HG02623 (cell line): Measurements from ENCODE around the gene IGFLR1.
"Not testable (repeated sequence)": the region's sequence is repeated elsewhere in the genome, so short reads cannot be mapped to it uniquely, and the experiment has no call there.

Experiments used
- ATAC-seq: cut with Tn5 transposase; IDR thresholded peaks from one replicate; pipeline ENCODE4 v1.9.1; 2021; ENCODE audit warnings: moderate library complexity; ENCODE audit not compliant: unreplicated experiment

Gene IGFLR1

GRCh38 chr19:35712567-35713505 is 29.4 kb downstream of the IGFLR1 start:
- ATAC-seq = no peak

GRCh38 chr19:35710784-35711723 is 31.2 kb downstream of the IGFLR1 start:
- no peak for ATAC-seq

GRCh38 chr19:35708391-35708790 is 33.9 kb downstream of the IGFLR1 start:
- no peak for ATAC-seq

- ATAC-seq = no peak
These were observed 38.0 kb downstream of the IGFLR1 start, which contains the start of gene ZBTB32 for GRCh38 chr19:35704218-35704617. ZBTB32 (plus strand) TSS chr19:35704558; CDS start chr19:35714627, 10,069 bp downstream.

DNA sequence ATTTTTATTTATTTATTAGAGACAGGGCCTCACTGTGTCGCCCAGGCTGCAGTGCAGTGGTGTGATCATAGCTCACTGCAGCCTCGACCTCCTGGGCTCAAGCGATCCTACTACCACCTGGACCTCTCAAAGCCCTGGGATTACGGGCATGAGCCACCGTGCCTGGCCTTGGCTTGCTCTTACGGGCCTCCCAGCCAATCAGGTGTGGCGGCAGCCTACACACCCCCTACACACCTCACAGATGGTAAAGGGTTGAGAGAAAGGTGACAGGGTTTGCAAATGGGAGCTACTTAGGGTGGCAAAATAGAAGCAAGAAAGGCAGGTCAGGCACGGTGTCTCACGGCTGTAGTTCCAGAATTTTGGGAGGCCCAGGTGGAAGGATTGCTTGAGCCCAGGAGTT is 38.9 kb downstream of the IGFLR1 start:
- ATAC-seq = no peak

DNA sequence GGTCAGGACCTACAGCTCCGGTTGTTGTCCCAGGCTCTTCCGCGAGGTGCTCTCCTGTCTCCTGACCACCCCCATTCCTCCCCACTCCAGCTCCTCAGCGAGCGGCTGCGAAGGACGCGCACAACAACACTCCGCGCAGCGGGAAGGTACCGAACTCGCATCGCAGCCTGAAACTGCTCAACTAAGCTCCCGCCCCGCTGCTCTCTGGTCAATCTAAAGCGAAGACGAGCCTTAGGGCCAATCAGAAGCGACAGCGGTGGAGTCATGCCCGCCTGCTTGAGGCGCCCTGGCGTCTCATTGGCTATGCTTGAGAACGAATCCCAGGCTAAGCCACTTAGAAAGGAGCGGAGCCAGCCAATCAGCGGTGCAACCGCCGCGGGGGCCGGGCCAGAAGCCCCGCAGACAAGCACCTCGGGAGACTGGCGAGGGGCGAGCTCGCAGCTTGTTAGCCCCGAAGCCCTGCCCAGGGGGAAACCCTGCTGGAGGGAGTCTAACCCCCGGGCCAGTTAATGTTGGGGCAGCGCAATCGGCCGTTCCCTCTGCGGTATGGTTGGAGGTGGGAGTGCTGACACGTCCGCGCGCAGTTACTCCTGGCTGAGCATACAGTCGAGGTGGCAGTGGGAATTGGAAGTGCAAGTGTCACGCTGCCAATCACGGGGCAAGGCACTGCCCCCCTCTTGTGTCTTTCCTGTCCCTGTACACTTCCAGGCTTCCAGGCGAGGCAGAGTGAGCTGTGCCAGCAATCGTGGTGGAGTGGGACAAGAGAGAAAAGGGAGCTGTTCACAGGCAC is 39.8 kb downstream of the IGFLR1 start:
- ATAC-seq = peak; percentile 95

GRCh38 chr19:35696835-35697234 is 45.4 kb downstream of the IGFLR1 start:
- no peak for ATAC-seq

GRCh38 chr19:35695895-35696422 is 46.3 kb downstream of the IGFLR1 start:
- ATAC-seq = no peak

DNA sequence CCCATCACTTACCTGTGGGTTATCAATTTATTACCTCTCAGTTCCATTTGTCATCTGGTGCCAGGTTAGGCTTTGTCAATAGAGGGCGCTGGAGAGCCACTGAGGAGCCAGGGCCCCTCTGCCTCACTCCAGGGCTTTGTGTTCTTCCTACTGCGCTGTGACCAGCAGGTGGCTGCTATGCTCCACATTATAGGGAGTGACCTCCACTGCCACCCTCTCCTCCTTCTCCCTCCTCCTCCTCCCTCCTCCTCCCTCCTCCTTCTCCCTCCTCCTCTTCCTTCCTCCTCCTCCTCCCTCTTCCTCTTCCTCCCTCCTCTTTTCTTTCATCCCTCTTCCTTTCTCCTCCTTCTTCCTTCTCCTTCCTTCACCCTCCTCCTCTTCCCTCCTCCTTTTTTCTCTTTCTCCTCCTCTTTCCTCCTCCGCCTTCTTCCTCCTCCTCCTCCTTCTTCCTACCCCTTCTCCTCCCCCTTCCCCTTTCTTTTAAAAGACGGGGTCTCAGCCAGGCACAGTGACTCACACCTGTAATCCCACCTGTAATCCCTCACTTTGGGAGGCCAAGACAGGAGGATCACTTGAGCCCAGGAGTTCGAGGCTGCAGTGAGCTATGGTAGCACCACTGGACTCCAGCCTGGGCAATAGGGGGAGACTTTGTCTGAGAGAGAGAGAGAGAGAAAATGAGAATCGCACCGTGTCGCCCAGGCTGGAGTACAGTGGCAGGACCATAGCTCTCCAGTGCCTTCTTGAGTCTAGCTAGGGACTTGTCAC is 48.2 kb downstream of the IGFLR1 start:
- peak; percentile 79 for ATAC-seq

GRCh38 chr19:35693422-35693821 is 48.8 kb downstream of the IGFLR1 start:
- ATAC-seq = no peak

DNA sequence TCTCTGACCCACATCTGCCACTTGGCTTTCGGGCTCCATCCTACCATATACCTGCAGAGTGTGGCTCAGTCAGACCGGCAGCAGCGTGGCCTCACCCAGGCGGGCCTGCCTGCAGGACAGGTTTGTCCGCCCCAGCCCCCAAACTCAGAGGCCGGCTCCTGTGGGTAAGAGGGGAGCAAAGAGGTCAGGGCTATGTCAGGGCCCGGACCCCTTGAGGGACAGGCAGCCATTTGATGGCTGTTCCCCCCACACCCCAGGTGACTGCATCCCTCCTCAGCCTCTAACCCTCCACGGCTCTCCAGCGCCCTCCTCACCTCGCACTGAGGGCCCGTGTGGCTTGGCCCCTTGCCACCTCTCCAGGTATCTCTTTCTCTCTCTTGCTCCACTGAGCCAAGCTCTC is 50.2 kb downstream of the IGFLR1 start:
- ATAC-seq = no peak

DNA sequence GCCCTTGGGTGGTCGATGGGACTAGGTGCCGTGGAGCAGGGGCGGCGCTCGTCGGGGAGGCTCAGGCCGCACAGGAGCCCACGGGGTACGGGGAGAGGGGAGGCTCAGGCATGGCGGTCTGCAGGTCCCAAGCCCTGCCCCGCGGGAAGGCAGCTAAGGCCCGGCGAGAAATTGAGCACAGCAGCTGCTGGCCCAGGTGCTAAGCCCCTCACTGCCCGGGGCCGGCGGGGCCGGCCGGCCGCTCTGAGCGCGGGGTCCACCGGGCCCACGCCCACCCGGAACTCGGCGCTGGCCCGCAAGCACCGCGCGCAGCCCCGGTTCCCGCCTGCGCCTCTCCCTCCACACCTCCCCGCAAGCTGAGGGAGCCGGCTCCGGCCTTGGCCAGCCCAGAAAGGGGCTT is 51.1 kb downstream of the IGFLR1 start:
- not testable (repeated sequence) for ATAC-seq

DNA sequence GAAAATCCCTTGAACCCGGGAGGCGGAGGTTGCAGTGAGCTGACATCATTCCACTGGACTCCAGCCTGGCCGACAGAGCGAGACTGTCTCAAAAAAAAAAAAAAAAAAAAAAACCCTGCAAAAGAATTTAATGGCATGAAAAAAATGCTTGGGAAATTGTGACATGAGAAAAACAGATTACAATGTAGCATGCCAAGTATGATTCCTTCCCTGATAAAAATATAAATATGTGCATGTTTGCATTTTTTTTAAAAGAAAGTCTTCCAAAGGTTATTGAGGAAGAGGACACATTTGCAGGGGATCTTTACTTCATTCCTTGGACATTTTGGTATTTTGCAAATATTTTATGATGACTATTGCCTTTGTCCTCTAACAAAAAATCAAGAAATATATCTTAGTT is 52.4 kb downstream of the IGFLR1 start:
- no peak for ATAC-seq
